Stomach smooth muscle (tissue), 2 donors: ENCODE measurements around the gene DCUN1D3.
"Not testable (repeated sequence)": the region's sequence is repeated elsewhere in the genome, so short reads cannot be mapped to it uniquely, and the experiment has no call there.

Source experiments
- H3K27ac ChIP-seq: one replicate; pipeline ENCODE4 v1.7.0; 2013; ENCODE audit warnings: mild to moderate bottlenecking, low read length, inconsistent platforms
- H3K27me3 ChIP-seq, 2 donors: one replicate each; pipeline ENCODE4 v1.7.0; 2013; ENCODE audit warnings: low read length in 2 of 2; ENCODE audit not compliant: insufficient read depth in 2 of 2, control insufficient read depth in 1 of 2
- H3K36me3 ChIP-seq, 2 donors: one replicate each; pipeline ENCODE4 v1.7.0; 2013; ENCODE audit warnings: low read length in 2 of 2; ENCODE audit not compliant: control insufficient read depth in 2 of 2, insufficient read depth in 2 of 2
- H3K4me1 ChIP-seq: one replicate; pipeline ENCODE4 v1.7.0; 2013; ENCODE audit warnings: low read length; ENCODE audit not compliant: control insufficient read depth, insufficient read depth
- H3K4me3 ChIP-seq, 2 donors: one replicate each; pipeline ENCODE4 v1.7.0; 2013; ENCODE audit warnings: low read length in 2 of 2
- H3K9ac ChIP-seq, 2 donors: one replicate each; pipeline ENCODE4 v1.7.0; 2013; ENCODE audit warnings: low read length in 2 of 2, mild to moderate bottlenecking in 1 of 2
- H3K9me3 ChIP-seq, 2 donors: one replicate each; pipeline ENCODE4 v1.7.0; 2013; ENCODE audit warnings: low read length in 2 of 2; ENCODE audit not compliant: control insufficient read depth in 2 of 2
- donor health status: healthy.
- donor health status: Pancreatic carcinoma.

Gene DCUN1D3

GRCh38 chr16:20873331-20873730 is 26.8 kb downstream of the DCUN1D3 start:
- Histone ChIP-seq H3K27ac (no peak overlapping the region), H3K4me1 (peaks cover 30% of the 10 kb centered on the region), H3K4me3 (peak overlapping the region in 1 of 2 donors; percentile 21), H3K27me3 (no peaks in the 10 kb centered on the region), H3K9me3 (no peaks in the 10 kb centered on the region), H3K36me3 (no peaks in the 10 kb centered on the region), H3K9ac (no peak overlapping the region)

- H3K4me1 ChIP-seq: peaks cover 41% of the 10 kb centered on the region
- H3K27ac ChIP-seq: peak overlapping the region; percentile 60
- no peak overlapping the region for H3K4me3 ChIP-seq
- H3K9me3 ChIP-seq: no peaks in the 10 kb centered on the region
- no peaks in the 10 kb centered on the region for H3K27me3 ChIP-seq
- H3K36me3 ChIP-seq: no peaks in the 10 kb centered on the region
- no peak overlapping the region for H3K9ac ChIP-seq
Measured at GRCh38 chr16:20871941-20872815, 28.0 kb downstream of the DCUN1D3 start.

- Histone ChIP-seq H3K9me3 (no peaks in the 10 kb centered on the region), H3K36me3 (no peaks in the 10 kb centered on the region), H3K4me3 (no peak overlapping the region), H3K27me3 (no peaks in the 10 kb centered on the region), H3K27ac (peak overlapping the region; percentile 60), H3K4me1 (peaks cover 51% of the 10 kb centered on the region), H3K9ac (no peak overlapping the region)
Measured at GRCh38 chr16:20871258-20871657, 28.9 kb downstream of the DCUN1D3 start.

- Histone ChIP-seq H3K36me3 (no peaks in the 10 kb centered on the region), H3K27ac (peak overlapping the region; percentile 60), H3K4me3 (no peak overlapping the region), H3K9ac (no peak overlapping the region), H3K9me3 (no peaks in the 10 kb centered on the region), H3K4me1 (peaks cover 60% of the 10 kb centered on the region), H3K27me3 (no peaks in the 10 kb centered on the region)
Measured at GRCh38 chr16:20870122-20870820, 29.9 kb downstream of the DCUN1D3 start.

- no peaks in the 10 kb centered on the region for H3K27me3 ChIP-seq
- no peak overlapping the region for H3K4me3 ChIP-seq
- H3K27ac ChIP-seq: peak overlapping the region; percentile 61
- peak overlapping the region in 1 of 2 donors; percentile 58 for H3K9ac ChIP-seq
- no peaks in the 10 kb centered on the region for H3K9me3 ChIP-seq
- no peaks in the 10 kb centered on the region for H3K36me3 ChIP-seq
- peaks cover 64% of the 10 kb centered on the region for H3K4me1 ChIP-seq
Measured at GRCh38 chr16:20868890-20869289, 31.3 kb downstream of the DCUN1D3 start.

- no peaks in the 10 kb centered on the region for H3K27me3 ChIP-seq
- H3K4me3 ChIP-seq: peak overlapping the region in 1 of 2 donors; percentile 35
- no peak overlapping the region for H3K9ac ChIP-seq
- peaks cover 64% of the 10 kb centered on the region for H3K4me1 ChIP-seq
- H3K9me3 ChIP-seq: no peaks in the 10 kb centered on the region
- H3K27ac ChIP-seq: peak overlapping the region; percentile 61
- H3K36me3 ChIP-seq: no peaks in the 10 kb centered on the region
Measured at GRCh38 chr16:20867585-20867984, 32.6 kb downstream of the DCUN1D3 start.

GRCh38 chr16:20866801-20867200 is 33.4 kb downstream of the DCUN1D3 start:
- Histone ChIP-seq H3K36me3 (peaks cover 5% of the 10 kb centered on the region in 2 donors), H3K4me1 (peaks cover 64% of the 10 kb centered on the region), H3K27me3 (no peaks in the 10 kb centered on the region), H3K27ac (peak overlapping the region; percentile 61), H3K9me3 (no peaks in the 10 kb centered on the region), H3K9ac (no peak overlapping the region), H3K4me3 (peak overlapping the region; percentile 35 to 37)

- H3K4me1 ChIP-seq: peaks cover 61% of the 10 kb centered on the region
- H3K27ac ChIP-seq: peak overlapping the region; percentile 61
- H3K36me3 ChIP-seq: peaks cover 7 to 11% of the 10 kb centered on the region in 2 donors
- H3K9me3 ChIP-seq: no peaks in the 10 kb centered on the region
- H3K27me3 ChIP-seq: no peaks in the 10 kb centered on the region
- H3K4me3 ChIP-seq: peak overlapping the region; percentile 35 to 37
- no peak overlapping the region for H3K9ac ChIP-seq
Measured at GRCh38 chr16:20866145-20866772, 33.9 kb downstream of the DCUN1D3 start.

GRCh38 chr16:20865420-20866131 is 34.6 kb downstream of the DCUN1D3 start:
- no peak overlapping the region for H3K4me3 ChIP-seq
- H3K36me3 ChIP-seq: peaks cover 10 to 16% of the 10 kb centered on the region in 2 donors
- peak overlapping the region; percentile 61 for H3K27ac ChIP-seq
- H3K9me3 ChIP-seq: no peaks in the 10 kb centered on the region
- no peak overlapping the region for H3K9ac ChIP-seq
- peaks cover 57% of the 10 kb centered on the region for H3K4me1 ChIP-seq
- H3K27me3 ChIP-seq: no peaks in the 10 kb centered on the region

GRCh38 chr16:20864376-20864775 is 35.8 kb downstream of the DCUN1D3 start:
- H3K4me3 ChIP-seq, H3K27ac ChIP-seq, H3K9me3 ChIP-seq, H3K27me3 ChIP-seq: not testable (repeated sequence)
- Histone ChIP-seq H3K36me3 (peaks cover 10 to 20% of the 10 kb centered on the region in 2 donors), H3K4me1 (peaks cover 52% of the 10 kb centered on the region), H3K9ac (peak overlapping the region in 1 of 2 donors; percentile 29)
